T-cell (primary cell): Measurements from ENCODE around the gene GRIN2A. TPM values are rescaled to one million over a fixed set of nuclear protein-coding genes. Genes with fewer than 3 reads are reported as not detected.

Experiments used
- ATAC-seq, 4 experiments: fragments of 200-7000 bp in 3 of 4; fragments of 150-1000 bp in 1 of 4; cut with Tn5 transposase; replicated peaks in 1 of 4; 1 replicate in 3 of 4; 2 replicates in 1 of 4; pipeline ENCODE4 v1.10.0; 2021; ENCODE audit warnings: moderate library complexity in 3 of 4, mild to moderate bottlenecking in 2 of 4, moderate number of reproducible peaks in 1 of 4
- CTCF ChIA-PET, 2 donors: fragments of 300-600 bp; sonication (Branson Sonifier 250); formaldehyde crosslinking; loops; one replicate each; lab custom pipeline; 2022; ENCODE audit warnings: antibody characterized with exemption in 2 of 2; lab: Charles Lee
- POLR2A ChIA-PET, 2 donors: fragments of 300-600 bp; sonication (Branson Sonifier 250); formaldehyde crosslinking; loops; one replicate each; lab custom pipeline; 2022; ENCODE audit warnings: antibody characterized with exemption in 2 of 2; lab: Charles Lee
- DNase-seq, 35 experiments: peaks; one replicate each; pipeline versions ENCODE4 v3.0.0 to v3.0.0-alpha.2; 2013 to 2023
- H3K27ac ChIP-seq: one replicate; pipeline ENCODE4 v1.5.1; 2013; ENCODE audit warnings: low read length
- H3K27me3 ChIP-seq, 2 experiments: replicated peaks in 1 of 2; 1 replicate in 1 of 2; 2 replicates in 1 of 2; pipeline versions ENCODE4 v1.6.1 to v1.7.0; 2013; ENCODE audit warnings: low read length in 1 of 2, mixed read lengths in 1 of 2; ENCODE audit not compliant: control insufficient read depth in 2 of 2, insufficient read depth in 2 of 2; ENCODE audit errors: extremely low read depth in 1 of 2
- H3K36me3 ChIP-seq, 2 donors: 1 replicate in 1 of 2; 2 replicates in 1 of 2; pipeline versions ENCODE4 v1.6.1 to v1.7.0; 2013; ENCODE audit warnings: low read length in 1 of 2; ENCODE audit not compliant: control insufficient read depth in 2 of 2, insufficient read depth in 1 of 2; ENCODE audit errors: extremely low read depth in 1 of 2
- H3K4me1 ChIP-seq, 2 experiments: 1 replicate in 1 of 2; 2 replicates in 1 of 2; pipeline versions ENCODE4 v1.6.1 to v1.7.0; 2013; ENCODE audit warnings: low read length in 2 of 2, mixed read lengths in 1 of 2; ENCODE audit not compliant: insufficient read depth in 2 of 2, control insufficient read depth in 1 of 2; ENCODE audit errors: extremely low read depth in 1 of 2
- H3K4me3 ChIP-seq, 2 donors: 1 replicate in 1 of 2; 2 replicates in 1 of 2; pipeline versions ENCODE4 v1.5.1 to v1.7.0; 2013; ENCODE audit warnings: mild to moderate bottlenecking in 2 of 2, low read length in 1 of 2, moderate library complexity in 1 of 2; ENCODE audit not compliant: control insufficient read depth in 1 of 2; ENCODE audit errors: extremely low read depth in 1 of 2
- H3K9me3 ChIP-seq: 2 replicates; pipeline ENCODE4 v1.7.0; 2013
- H3K27ac Mint-ChIP-seq, 2 donors: one replicate each; pipeline ENCODE4 v1.8.0; 2020 to 2021; ENCODE audit warnings: mild to moderate bottlenecking in 2 of 2, mixed read lengths in 2 of 2
- H3K27me3 Mint-ChIP-seq, 2 donors: one replicate each; pipeline ENCODE4 v1.8.0; 2021 to 2022; ENCODE audit warnings: mixed read lengths in 2 of 2
- H3K36me3 Mint-ChIP-seq: one replicate; pipeline ENCODE4 v1.8.0; 2021; ENCODE audit warnings: mixed read lengths
- H3K4me1 Mint-ChIP-seq, 3 donors: one replicate each; pipeline ENCODE4 v1.8.0; 2020 to 2022; ENCODE audit warnings: mixed read lengths in 3 of 3, mild to moderate bottlenecking in 1 of 3
- H3K4me3 Mint-ChIP-seq, 3 donors: one replicate each; pipeline ENCODE4 v1.8.0; 2020 to 2022; ENCODE audit warnings: mild to moderate bottlenecking in 3 of 3, mixed read lengths in 3 of 3, moderate library complexity in 3 of 3
- H3K9me3 Mint-ChIP-seq, 3 donors: one replicate each; pipeline ENCODE4 v1.8.0; 2020 to 2022; ENCODE audit warnings: mixed read lengths in 3 of 3
- WGBS: methylation state at CpG from one replicate; pipeline ENCODE4 v1.1.5; 2013; ENCODE audit warnings: missing lambda C conversion rate; ENCODE audit not compliant: insufficient coverage; 5-methylcytosine and 5-hydroxymethylcytosine counted together
- total RNA-seq, 35 experiments: library from RNA in 6 of 35; stranded (reverse) in 6 of 35; fragments of 120-200 nt in 1 of 35; gene quantifications; one replicate each; pipeline versions ENCODE4 v1.2.1 to v1.2.4 and lab custom pipeline; 2013 to 2026

The GRIN2A gene
- total RNA-seq, 5 donors from 2014 or later (not counting 1 experiment from before 2014, with no cell fraction given), result 0.03 TPM; not detected in 4

DNA sequence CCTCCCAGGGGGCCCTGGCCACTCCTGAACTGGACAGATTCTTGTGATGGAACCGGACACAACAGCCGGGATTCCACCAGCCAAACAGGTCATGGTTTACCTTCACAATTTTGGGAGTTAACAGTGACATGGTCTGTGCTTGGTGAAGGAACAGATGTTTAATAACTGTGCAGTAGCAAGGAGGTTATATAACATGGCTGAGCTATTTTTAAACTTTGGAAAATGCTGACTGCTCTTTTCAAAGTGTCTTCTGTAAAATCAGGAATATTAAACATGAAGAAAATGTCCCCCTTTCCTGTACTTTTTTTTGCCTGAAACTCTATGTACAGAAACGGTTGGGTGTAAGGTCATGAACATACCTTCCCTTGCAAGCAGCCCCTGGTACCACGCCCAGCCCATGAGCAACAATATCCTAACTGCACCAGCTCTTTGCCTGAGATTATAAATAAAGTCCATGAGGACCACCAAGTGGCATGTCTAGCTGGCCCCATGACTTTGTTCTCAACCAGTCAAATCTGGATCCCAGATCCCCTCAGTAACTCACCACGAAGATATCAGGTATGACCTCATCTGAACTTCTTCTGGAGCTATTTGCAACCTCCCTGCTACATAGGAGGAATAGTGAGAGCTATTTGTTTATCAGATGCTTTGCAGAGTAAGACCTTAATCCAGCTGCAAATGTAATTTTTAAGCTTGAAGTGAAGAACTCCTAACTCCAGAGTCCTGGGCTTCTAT is 249.1 kb downstream of the GRIN2A start:
- Mint-ChIP-seq H3K27me3 (peaks cover 0 to 5% of the 10 kb centered on the region in 2 donors), H3K9me3 (peaks cover 0 to 3% (median 0%) of the 10 kb centered on the region in 3 donors), H3K4me3 (no peak overlapping the region), H3K36me3 (no peaks in the 10 kb centered on the region), H3K4me1 (no peaks in the 10 kb centered on the region), H3K27ac (no peak overlapping the region)
- Histone ChIP-seq H3K27me3 (no peaks in the 10 kb centered on the region), H3K27ac (no peak overlapping the region), H3K36me3 (no peaks in the 10 kb centered on the region), H3K9me3 (no peaks in the 10 kb centered on the region), H3K4me1 (no peaks in the 10 kb centered on the region), H3K4me3 (no peak overlapping the region)
- WGBS, result 72% methylated on average over 3 of the region's 5 CpGs
- CTCF ChIA-PET, result no interaction called here
- ATAC-seq (no peak), DNase-seq (no peak)
- POLR2A ChIA-PET, result no interaction called here

DNA sequence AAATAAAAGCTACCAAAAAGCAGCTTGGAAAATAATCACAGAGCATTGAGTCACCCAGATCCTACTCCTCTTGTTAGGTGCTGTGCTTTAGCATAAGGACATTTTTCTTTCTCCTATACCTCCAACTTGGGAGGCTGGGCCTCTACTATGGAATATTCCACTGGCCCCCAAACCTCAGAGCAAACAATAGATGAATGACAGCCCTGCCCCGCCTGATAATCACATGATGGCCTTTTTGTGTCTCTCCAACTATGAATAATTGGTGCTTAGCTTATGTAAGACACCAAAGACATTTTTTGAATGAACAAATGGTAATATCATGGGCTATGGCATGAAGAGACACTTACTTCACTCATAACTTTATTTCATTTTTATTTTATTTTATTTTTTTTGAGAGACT is 250.2 kb downstream of the GRIN2A start:
- CTCF ChIA-PET, result no interaction called here
- Histone ChIP-seq H3K36me3 (no peaks in the 10 kb centered on the region), H3K9me3 (no peaks in the 10 kb centered on the region), H3K4me3 (no peak overlapping the region), H3K27ac (no peak overlapping the region), H3K4me1 (no peaks in the 10 kb centered on the region), H3K27me3 (no peaks in the 10 kb centered on the region)
- POLR2A ChIA-PET, result interaction anchor here in 1 of 2 donors (0.6 kb wide), 1 partner anchor 288 kb away, joined by 3 read pairs; no protein-coding TSS in a partner anchor
- Mint-ChIP-seq H3K9me3 (no peaks in the 10 kb centered on the region), H3K27ac (no peak overlapping the region), H3K36me3 (no peaks in the 10 kb centered on the region), H3K27me3 (peaks cover 0 to 5% of the 10 kb centered on the region in 2 donors), H3K4me3 (no peak overlapping the region), H3K4me1 (no peaks in the 10 kb centered on the region)
- no CpG with 5 or more reads among the region's 1 CpG for WGBS
- ATAC-seq (no peak), DNase-seq (no peak)

DNA sequence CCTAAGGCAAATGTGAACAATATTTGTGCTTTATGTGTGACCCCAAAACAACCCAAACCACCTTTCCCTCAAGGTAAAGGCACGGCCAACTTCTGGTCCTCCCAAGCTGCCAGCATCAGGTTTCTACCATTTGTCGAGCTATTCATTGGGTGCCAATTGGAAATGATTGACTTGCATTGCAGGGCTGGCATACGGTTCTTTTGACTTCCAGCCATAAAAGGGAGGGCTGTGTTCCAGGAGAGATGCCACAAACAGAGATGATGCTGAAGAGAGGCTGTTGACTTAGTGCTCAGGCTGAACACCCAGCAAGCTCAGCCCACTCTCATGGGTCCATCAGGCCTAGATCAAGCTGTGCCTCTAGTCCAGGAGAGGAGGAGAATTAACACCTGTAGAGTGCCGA is 252.4 kb downstream of the GRIN2A start:
- ChIA-PET CTCF (no interaction called here), POLR2A (no interaction called here)
- no peaks in the 10 kb centered on the region for H3K9me3 ChIP-seq
- ATAC-seq (no peak), DNase-seq (no peak)
- Mint-ChIP-seq H3K27me3 (peaks cover 0 to 5% of the 10 kb centered on the region in 2 donors), H3K27ac (no peak overlapping the region), H3K4me3 (no peak overlapping the region), H3K4me1 (no peaks in the 10 kb centered on the region), H3K9me3 (peaks cover 0 to 2% (median 0%) of the 10 kb centered on the region in 3 donors), H3K36me3 (no peaks in the 10 kb centered on the region)
- H3K27ac ChIP-seq, result no peak overlapping the region
- H3K4me3 ChIP-seq, result no peak overlapping the region
- WGBS, result no CpG with 5 or more reads among the region's 4 CpGs
- H3K4me1 ChIP-seq, result no peaks in the 10 kb centered on the region
- no peaks in the 10 kb centered on the region for H3K36me3 ChIP-seq
- no peaks in the 10 kb centered on the region for H3K27me3 ChIP-seq

DNA sequence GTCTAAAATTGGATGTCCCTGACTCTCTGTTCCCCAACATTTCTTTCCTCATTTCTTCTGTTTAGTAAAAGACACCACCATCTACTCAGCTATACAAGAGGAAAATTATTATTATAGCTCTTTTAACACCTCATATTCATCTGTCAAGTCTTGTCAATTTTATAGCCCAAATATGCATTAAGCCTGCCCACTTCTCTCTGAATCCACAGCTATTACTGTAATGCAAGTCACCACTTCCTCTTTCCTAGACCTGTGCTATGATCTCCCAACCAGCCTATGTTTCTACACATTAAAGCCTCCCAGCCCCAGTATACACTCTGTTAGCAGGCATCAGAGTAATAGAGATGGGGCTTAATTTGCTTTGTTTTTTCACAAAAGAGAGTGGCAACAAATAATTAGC is 252.9 kb downstream of the GRIN2A start:
- peaks cover 0 to 5% of the 10 kb centered on the region in 2 donors for H3K27me3 Mint-ChIP-seq
- Histone ChIP-seq H3K27me3 (no peaks in the 10 kb centered on the region), H3K27ac (no peak overlapping the region), H3K4me1 (no peaks in the 10 kb centered on the region), H3K4me3 (no peak overlapping the region), H3K36me3 (no peaks in the 10 kb centered on the region), H3K9me3 (no peaks in the 10 kb centered on the region)
- H3K4me1 Mint-ChIP-seq, result no peaks in the 10 kb centered on the region
- DNase-seq (no peak), ATAC-seq (no peak)
- H3K9me3 Mint-ChIP-seq, result peaks cover 0 to 4% (median 0%) of the 10 kb centered on the region in 3 donors
- no peaks in the 10 kb centered on the region for H3K36me3 Mint-ChIP-seq
- ChIA-PET CTCF (no interaction called here), POLR2A (no interaction called here)
- H3K4me3 Mint-ChIP-seq, result no peak overlapping the region
- H3K27ac Mint-ChIP-seq, result no peak overlapping the region

DNA sequence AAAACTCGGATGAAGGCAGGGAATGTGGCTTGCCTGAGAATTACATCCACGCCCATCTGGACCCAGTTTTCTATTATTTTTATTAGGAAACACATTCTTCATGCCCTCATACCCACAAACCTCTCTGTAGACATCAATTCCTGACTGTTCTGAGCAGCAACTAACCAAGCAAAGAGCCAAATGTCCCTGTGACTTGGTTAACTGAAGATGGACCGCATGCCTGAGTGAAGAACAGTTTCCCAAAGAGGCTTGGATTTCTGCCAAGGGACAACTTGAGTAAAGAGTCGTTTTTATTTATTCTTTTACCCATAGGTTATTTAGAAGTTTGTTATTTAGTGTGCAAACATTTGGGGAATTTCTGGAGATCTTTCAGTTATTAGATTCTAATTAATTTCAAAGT is 259.8 kb downstream of the GRIN2A start:
- DNase-seq, result no peak
- 33% methylated on average over 2 of the region's 4 CpGs for WGBS
- Mint-ChIP-seq H3K27me3 (no peaks in the 10 kb centered on the region), H3K4me1 (no peaks in the 10 kb centered on the region), H3K9me3 (peaks cover 0 to 10% (median 4%) of the 10 kb centered on the region in 3 donors), H3K36me3 (no peaks in the 10 kb centered on the region), H3K4me3 (no peak overlapping the region), H3K27ac (no peak overlapping the region)
- ChIA-PET CTCF (no interaction called here), POLR2A (no interaction called here)
- ATAC-seq, result no peak
- H3K27me3 ChIP-seq, result no peaks in the 10 kb centered on the region
- no peak overlapping the region for H3K27ac ChIP-seq
- H3K36me3 ChIP-seq, result no peaks in the 10 kb centered on the region
- H3K4me1 ChIP-seq, result no peaks in the 10 kb centered on the region
- no peak overlapping the region for H3K4me3 ChIP-seq
- H3K9me3 ChIP-seq, result no peaks in the 10 kb centered on the region

DNA sequence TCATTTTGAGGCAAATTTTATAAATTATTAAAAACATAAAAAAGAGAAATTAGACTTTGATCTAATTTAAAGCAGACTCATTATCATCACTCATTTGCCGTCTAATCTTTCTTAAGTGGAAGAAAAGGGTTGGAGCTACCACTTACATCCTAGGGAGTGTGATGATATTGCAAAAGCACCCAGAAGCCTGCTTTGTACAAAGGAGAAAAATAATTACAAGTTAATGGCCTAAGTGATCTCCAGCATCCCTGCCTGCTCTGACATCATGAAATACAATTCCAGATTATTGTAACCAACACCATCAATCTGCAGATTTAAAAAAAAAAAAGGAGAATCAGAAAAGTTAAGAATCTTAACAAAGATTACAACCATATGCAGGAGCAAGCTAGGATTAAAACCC is 260.2 kb downstream of the GRIN2A start:
- Mint-ChIP-seq H3K4me1 (no peaks in the 10 kb centered on the region), H3K27me3 (no peaks in the 10 kb centered on the region), H3K36me3 (no peaks in the 10 kb centered on the region), H3K9me3 (peaks cover 0 to 10% (median 4%) of the 10 kb centered on the region in 3 donors), H3K4me3 (no peak overlapping the region), H3K27ac (no peak overlapping the region)
- WGBS, result no CpG with 5 or more reads among the region's 1 CpG
- CTCF ChIA-PET, result no interaction called here
- no peak for ATAC-seq
- POLR2A ChIA-PET, result no interaction called here
- Histone ChIP-seq H3K36me3 (no peaks in the 10 kb centered on the region), H3K9me3 (no peaks in the 10 kb centered on the region), H3K27ac (no peak overlapping the region), H3K27me3 (no peaks in the 10 kb centered on the region), H3K4me3 (no peak overlapping the region), H3K4me1 (no peaks in the 10 kb centered on the region)
- DNase-seq, result no peak
